ENCODE results near the gene AACS. TPM values are rescaled to one million over a fixed set of nuclear protein-coding genes. Genes with fewer than 3 reads are reported as not detected.

AACS gene
- total RNA-seq, 3 donors from 2014 or later (not counting 1 experiment from before 2014, with no cell fraction given), result 14.6 to 20.4 (median 18.1) TPM

- H3K4me3 Mint-ChIP-seq, result no peak overlapping the region
- intact Hi-C loops (cut with micrococcal nuclease), result no loop called here
These were observed 26.1 kb upstream of the AACS start for GRCh38 chr12:125038976-125039625.

DNA sequence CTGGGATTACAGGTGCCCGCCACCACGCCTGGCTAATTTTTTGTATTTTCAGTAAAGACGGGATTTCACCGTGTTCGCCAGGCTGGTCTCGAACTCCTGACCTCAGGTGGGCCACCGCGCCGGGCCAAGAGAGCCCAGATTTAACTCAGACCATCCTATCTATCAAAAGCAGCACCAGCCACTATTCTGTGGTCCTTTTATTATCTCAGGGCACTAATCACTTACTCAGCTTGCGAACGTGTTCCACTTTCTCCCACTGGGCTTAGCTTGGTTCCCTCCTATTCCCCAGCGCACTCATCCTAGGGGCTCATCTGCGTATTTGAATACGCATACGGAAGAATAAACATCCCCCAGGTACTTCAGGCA lies 16.2 kb upstream of the AACS start:
- no peaks in the 10 kb centered on the region for H3K27me3 Mint-ChIP-seq (ENCODE audit: low read depth in 2 of 2)
- no peaks in the 10 kb centered on the region for H3K36me3 Mint-ChIP-seq
- 53% methylated on average over 15 of the region's 15 CpGs for WGBS (ENCODE audit: insufficient coverage)
- no peaks in the 10 kb centered on the region for H3K9me3 ChIP-seq (ENCODE audit: control insufficient read depth, insufficient read depth, low read length)
- H3K4me3 ChIP-seq (ENCODE audit: low read length), result peak overlapping the region; percentile 77
- peaks cover 12% of the 10 kb centered on the region for H3K4me1 ChIP-seq (ENCODE audit: control insufficient read depth, insufficient read depth, low read length)
- peaks cover 0 to 10% of the 10 kb centered on the region in 2 donors for H3K4me1 Mint-ChIP-seq
- no peaks in the 10 kb centered on the region for H3K36me3 ChIP-seq (ENCODE audit: control insufficient read depth, insufficient read depth, low read length)
- ATAC-seq (no peak), DNase-seq (no peak)
- H3K27ac ChIP-seq (ENCODE audit: low read length), result peak overlapping the region; percentile 60
- no peaks in the 10 kb centered on the region for H3K27me3 ChIP-seq (ENCODE audit: control insufficient read depth, insufficient read depth, low read length)
- TF ChIP-seq, protein P1, sequence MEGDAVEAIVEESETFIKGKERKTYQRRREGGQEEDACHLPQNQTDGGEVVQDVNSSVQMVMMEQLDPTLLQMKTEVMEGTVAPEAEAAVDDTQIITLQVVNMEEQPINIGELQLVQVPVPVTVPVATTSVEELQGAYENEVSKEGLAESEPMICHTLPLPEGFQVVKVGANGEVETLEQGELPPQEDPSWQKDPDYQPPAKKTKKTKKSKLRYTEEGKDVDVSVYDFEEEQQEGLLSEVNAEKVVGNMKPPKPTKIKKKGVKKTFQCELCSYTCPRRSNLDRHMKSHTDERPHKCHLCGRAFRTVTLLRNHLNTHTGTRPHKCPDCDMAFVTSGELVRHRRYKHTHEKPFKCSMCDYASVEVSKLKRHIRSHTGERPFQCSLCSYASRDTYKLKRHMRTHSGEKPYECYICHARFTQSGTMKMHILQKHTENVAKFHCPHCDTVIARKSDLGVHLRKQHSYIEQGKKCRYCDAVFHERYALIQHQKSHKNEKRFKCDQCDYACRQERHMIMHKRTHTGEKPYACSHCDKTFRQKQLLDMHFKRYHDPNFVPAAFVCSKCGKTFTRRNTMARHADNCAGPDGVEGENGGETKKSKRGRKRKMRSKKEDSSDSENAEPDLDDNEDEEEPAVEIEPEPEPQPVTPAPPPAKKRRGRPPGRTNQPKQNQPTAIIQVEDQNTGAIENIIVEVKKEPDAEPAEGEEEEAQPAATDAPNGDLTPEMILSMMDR (IDR thresholded peaks at IDR 0.05), result no peak
- H3K4me3 Mint-ChIP-seq, result peak overlapping the region; percentile 88
- peak overlapping the region; percentile 58 to 89 for H3K27ac Mint-ChIP-seq
- intact Hi-C loops (cut with micrococcal nuclease), result loop anchor here (1.0 kb wide), 2 partner anchors 16 to 60 kb away; partner anchors contain the start of genes AACS and DHX37
- no peaks in the 10 kb centered on the region for H3K9me3 Mint-ChIP-seq

More at GRCh38 chr12:125038976-125039625, 26.1 kb upstream of the AACS start:
- no peaks in the 10 kb centered on the region for H3K27me3 ChIP-seq (ENCODE audit: control insufficient read depth, insufficient read depth, low read length)
- no peak for DNase-seq
- Mint-ChIP-seq H3K9me3 (no peaks in the 10 kb centered on the region), H3K4me1 (no peaks in the 10 kb centered on the region), H3K27me3 (ENCODE audit: low read depth in 2 of 2) (no peaks in the 10 kb centered on the region), H3K27ac (no peak overlapping the region), H3K36me3 (no peaks in the 10 kb centered on the region)
- no peaks in the 10 kb centered on the region for H3K36me3 ChIP-seq (ENCODE audit: control insufficient read depth, insufficient read depth, low read length)
- H3K4me1 ChIP-seq (ENCODE audit: control insufficient read depth, insufficient read depth, low read length), result no peaks in the 10 kb centered on the region
- no peak overlapping the region for H3K4me3 ChIP-seq (ENCODE audit: low read length)
- 89% methylated on average over 3 of the region's 6 CpGs for WGBS (ENCODE audit: insufficient coverage)
- ATAC-seq, result no peak
- TF ChIP-seq, protein P1 (IDR thresholded peaks at IDR 0.05), result no peak
- H3K9me3 ChIP-seq (ENCODE audit: control insufficient read depth, insufficient read depth, low read length), result no peaks in the 10 kb centered on the region
- H3K27ac ChIP-seq (ENCODE audit: low read length), result no peak overlapping the region

DNA sequence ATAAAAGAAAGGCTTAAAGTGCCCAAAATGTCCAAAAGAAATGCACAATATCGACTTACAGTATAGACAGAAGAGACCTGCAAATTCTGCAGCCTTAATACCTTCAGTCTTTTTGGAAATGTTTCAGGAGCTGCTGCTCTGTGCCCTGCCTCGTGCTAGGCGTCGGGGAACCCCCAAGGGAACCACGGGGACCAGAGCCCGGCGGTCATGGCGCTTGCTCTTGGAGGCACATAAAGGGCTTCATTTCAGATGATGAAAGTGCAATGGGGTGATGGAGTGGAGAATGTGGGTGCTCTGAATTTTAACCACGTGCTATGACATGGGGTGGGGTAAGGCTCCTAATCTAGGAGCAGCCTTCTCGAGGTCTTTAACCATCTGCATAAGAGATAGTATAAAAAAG lies 14.8 kb upstream of the AACS start:
- Histone ChIP-seq H3K4me1 (ENCODE audit: control insufficient read depth, insufficient read depth, low read length) (peaks cover 12% of the 10 kb centered on the region), H3K27me3 (ENCODE audit: control insufficient read depth, insufficient read depth, low read length) (no peaks in the 10 kb centered on the region), H3K9me3 (ENCODE audit: control insufficient read depth, insufficient read depth, low read length) (no peaks in the 10 kb centered on the region), H3K27ac (ENCODE audit: low read length) (no peak overlapping the region), H3K36me3 (ENCODE audit: control insufficient read depth, insufficient read depth, low read length) (no peaks in the 10 kb centered on the region), H3K4me3 (ENCODE audit: low read length) (no peak overlapping the region)
- WGBS (ENCODE audit: insufficient coverage), result 81% methylated on average over 9 of the region's 10 CpGs
- DNase-seq, result peak in 1 of 2 donors; percentile 37
- ATAC-seq, result no peak
- TF ChIP-seq, protein P1 (IDR thresholded peaks at IDR 0.05), result no peak
- H3K4me3 Mint-ChIP-seq, result peak overlapping the region; percentile 88
- peak overlapping the region in 1 of 2 donors; percentile 23 for H3K27ac Mint-ChIP-seq
- H3K27me3 Mint-ChIP-seq (ENCODE audit: low read depth in 2 of 2), result no peaks in the 10 kb centered on the region
- H3K9me3 Mint-ChIP-seq, result no peaks in the 10 kb centered on the region
- intact Hi-C loops (cut with micrococcal nuclease), result no loop called here
- no peaks in the 10 kb centered on the region for H3K36me3 Mint-ChIP-seq
- H3K4me1 Mint-ChIP-seq, result peaks cover 0 to 10% of the 10 kb centered on the region in 2 donors

GRCh38 chr12:125050868-125051267 lies 14.4 kb upstream of the AACS start:
- H3K4me1 ChIP-seq (ENCODE audit: control insufficient read depth, insufficient read depth, low read length), result peaks cover 12% of the 10 kb centered on the region
- DNase-seq (no peak), ATAC-seq (no peak)
- peaks cover 0 to 10% of the 10 kb centered on the region in 2 donors for H3K4me1 Mint-ChIP-seq
- H3K27me3 Mint-ChIP-seq (ENCODE audit: low read depth in 2 of 2), result no peaks in the 10 kb centered on the region
- H3K36me3 ChIP-seq (ENCODE audit: control insufficient read depth, insufficient read depth, low read length), result no peaks in the 10 kb centered on the region
- H3K36me3 Mint-ChIP-seq, result no peaks in the 10 kb centered on the region
- intact Hi-C loops (cut with micrococcal nuclease), result no loop called here
- H3K9me3 Mint-ChIP-seq, result no peaks in the 10 kb centered on the region
- H3K27me3 ChIP-seq (ENCODE audit: control insufficient read depth, insufficient read depth, low read length), result no peaks in the 10 kb centered on the region
- 94% methylated on average over 3 of the region's 3 CpGs for WGBS (ENCODE audit: insufficient coverage)
- H3K9me3 ChIP-seq (ENCODE audit: control insufficient read depth, insufficient read depth, low read length), result no peaks in the 10 kb centered on the region
- TF ChIP-seq, protein P1 (IDR thresholded peaks at IDR 0.05), result no peak
- no peak overlapping the region for H3K27ac ChIP-seq (ENCODE audit: low read length)
- peak overlapping the region; percentile 88 for H3K4me3 Mint-ChIP-seq
- H3K27ac Mint-ChIP-seq, result peak overlapping the region in 1 of 2 donors; percentile 23
- H3K4me3 ChIP-seq (ENCODE audit: low read length), result no peak overlapping the region

All from natural killer cell (primary cell).